Vagina (tissue), 2 donors: Measurements from ENCODE around the gene DAGLA. TPM values are rescaled to one million over a fixed set of nuclear protein-coding genes. Genes with fewer than 3 reads are reported as not detected.

Experiments used
- DNase-seq, 2 donors: peaks; one replicate each; pipeline ENCODE4 v3.0.0-alpha.2; 2017; ENCODE audit errors: extremely low spot score in 2 of 2
- H3K27ac ChIP-seq: fragments of 200-600 bp; sonication (generic); one replicate; pipeline ENCODE4 v1.5.1; 2019
- H3K27me3 ChIP-seq: fragments of 200-600 bp; sonication (generic); one replicate; pipeline ENCODE4 v1.5.1; 2019
- H3K36me3 ChIP-seq, 2 donors: fragments of 200-600 bp; sonication (generic); one replicate each; pipeline ENCODE4 v1.5.1; 2017 to 2019
- H3K4me1 ChIP-seq: fragments of 200-600 bp; sonication (generic); one replicate; pipeline ENCODE4 v1.5.1; 2019
- H3K4me3 ChIP-seq, 2 donors: fragments of 200-600 bp; sonication (generic); 1 replicate in 1 of 2; 2 replicates in 1 of 2; pipeline ENCODE4 v1.5.1; 2016 to 2019
- H3K9me3 ChIP-seq: fragments of 200-600 bp; sonication (generic); one replicate; pipeline ENCODE4 v1.5.1; 2019
- POLR2A ChIP-seq, 2 donors: fragments of 450-650 bp; IDR thresholded peaks; one replicate each; pipeline ENCODE4 v1.6.1; 2017; ENCODE audit warnings: antibody characterized with exemption in 2 of 2, mild to moderate bottlenecking in 2 of 2, moderate library complexity in 2 of 2
- POLR2AphosphoS5 ChIP-seq, 2 donors: sonication (generic); formaldehyde crosslinking; IDR thresholded peaks; one replicate each; pipeline ENCODE4 v1.9.0; 2017; ENCODE audit warnings: antibody characterized with exemption in 2 of 2, mild to moderate bottlenecking in 2 of 2, low read depth in 1 of 2; ENCODE audit not compliant: insufficient read depth in 1 of 2
- intact Hi-C: fragments of 100-400 bp; cut with DNase I; formaldehyde crosslinking; loops from one replicate; pipeline ENCODE4 v1.15.1; 2023
- total RNA-seq: library from RNA; depleted of rRNA; stranded (reverse); fragments of >200 nt; gene quantifications from one replicate; pipeline ENCODE4 v1.2.3, GENCODE V29; 2016
- TF ChIP-seq, protein P1 (sequence below), 3 experiments: fragments of 450-650 bp in 2 of 3; fragments of 200-600 bp in 1 of 3; sonication (generic) in 1 of 3; IDR thresholded peaks; one replicate each; pipeline ENCODE4 v1.5.1; 2017 to 2019; ENCODE audit warnings: antibody characterized with exemption in 3 of 3, mild to moderate bottlenecking in 2 of 3, moderate library complexity in 2 of 3

Gene DAGLA
- total RNA-seq, 1 donor from 2014 or later: 1.5 TPM

DNA sequence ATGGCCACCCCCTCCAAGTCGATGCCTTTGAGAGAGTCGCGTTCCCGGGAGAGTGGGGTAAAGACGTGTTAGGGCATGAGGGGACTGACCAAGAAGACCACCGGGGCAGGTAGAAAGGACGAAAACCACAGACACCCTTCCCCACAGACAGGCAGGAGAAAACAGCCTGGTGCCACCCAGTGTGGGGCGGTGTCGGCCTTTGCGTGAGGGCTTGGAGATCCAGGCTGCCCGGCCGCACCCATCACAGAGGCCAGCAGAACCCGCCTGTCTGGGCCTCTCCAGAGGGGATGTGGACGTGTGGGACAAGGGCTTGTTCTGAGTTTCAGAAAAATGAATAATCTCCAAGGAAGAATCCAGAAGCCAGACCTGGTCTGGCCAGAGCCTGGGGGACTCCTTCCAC is 30.8 kb downstream of the DAGLA start:
- no peaks in the 10 kb centered on the region for H3K9me3 ChIP-seq
- H3K27me3 ChIP-seq: no peaks in the 10 kb centered on the region
- intact Hi-C loops: no loop called here
- no peak overlapping the region for H3K4me3 ChIP-seq
- TF ChIP-seq, protein P1, sequence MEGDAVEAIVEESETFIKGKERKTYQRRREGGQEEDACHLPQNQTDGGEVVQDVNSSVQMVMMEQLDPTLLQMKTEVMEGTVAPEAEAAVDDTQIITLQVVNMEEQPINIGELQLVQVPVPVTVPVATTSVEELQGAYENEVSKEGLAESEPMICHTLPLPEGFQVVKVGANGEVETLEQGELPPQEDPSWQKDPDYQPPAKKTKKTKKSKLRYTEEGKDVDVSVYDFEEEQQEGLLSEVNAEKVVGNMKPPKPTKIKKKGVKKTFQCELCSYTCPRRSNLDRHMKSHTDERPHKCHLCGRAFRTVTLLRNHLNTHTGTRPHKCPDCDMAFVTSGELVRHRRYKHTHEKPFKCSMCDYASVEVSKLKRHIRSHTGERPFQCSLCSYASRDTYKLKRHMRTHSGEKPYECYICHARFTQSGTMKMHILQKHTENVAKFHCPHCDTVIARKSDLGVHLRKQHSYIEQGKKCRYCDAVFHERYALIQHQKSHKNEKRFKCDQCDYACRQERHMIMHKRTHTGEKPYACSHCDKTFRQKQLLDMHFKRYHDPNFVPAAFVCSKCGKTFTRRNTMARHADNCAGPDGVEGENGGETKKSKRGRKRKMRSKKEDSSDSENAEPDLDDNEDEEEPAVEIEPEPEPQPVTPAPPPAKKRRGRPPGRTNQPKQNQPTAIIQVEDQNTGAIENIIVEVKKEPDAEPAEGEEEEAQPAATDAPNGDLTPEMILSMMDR (IDR thresholded peaks at IDR 0.05): no peak
- TF ChIP-seq POLR2AphosphoS5 (IDR thresholded peaks at IDR 0.05; ENCODE audit: insufficient read depth in 1 of 2, low read depth in 1 of 2): no peak
- no peaks in the 10 kb centered on the region for H3K4me1 ChIP-seq
- no peaks in the 10 kb centered on the region for H3K36me3 ChIP-seq
- no peak for DNase-seq
- no peak overlapping the region for H3K27ac ChIP-seq

DNA sequence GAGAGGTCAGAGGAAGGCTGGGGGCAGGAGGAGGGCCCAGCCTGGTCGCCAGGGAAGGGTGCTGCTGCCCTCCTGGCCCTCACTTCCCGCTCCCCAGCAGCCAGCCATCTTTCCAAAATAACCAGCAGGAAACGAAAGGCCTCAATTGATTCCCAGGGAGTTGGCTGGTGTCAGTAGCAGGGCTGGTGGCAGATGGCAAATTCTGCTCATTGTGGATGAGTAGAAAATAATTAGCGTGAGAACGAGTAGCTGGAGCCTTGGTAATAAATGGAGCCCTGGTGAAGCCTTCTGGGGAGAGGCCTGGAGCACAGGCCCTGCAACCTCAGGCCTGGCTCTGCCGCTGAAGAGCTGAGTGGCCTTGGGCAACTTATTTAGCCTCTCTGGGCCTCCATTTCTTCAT is 31.3 kb downstream of the DAGLA start:
- intact Hi-C loops: no loop called here
- H3K27ac ChIP-seq: no peak overlapping the region

DNA sequence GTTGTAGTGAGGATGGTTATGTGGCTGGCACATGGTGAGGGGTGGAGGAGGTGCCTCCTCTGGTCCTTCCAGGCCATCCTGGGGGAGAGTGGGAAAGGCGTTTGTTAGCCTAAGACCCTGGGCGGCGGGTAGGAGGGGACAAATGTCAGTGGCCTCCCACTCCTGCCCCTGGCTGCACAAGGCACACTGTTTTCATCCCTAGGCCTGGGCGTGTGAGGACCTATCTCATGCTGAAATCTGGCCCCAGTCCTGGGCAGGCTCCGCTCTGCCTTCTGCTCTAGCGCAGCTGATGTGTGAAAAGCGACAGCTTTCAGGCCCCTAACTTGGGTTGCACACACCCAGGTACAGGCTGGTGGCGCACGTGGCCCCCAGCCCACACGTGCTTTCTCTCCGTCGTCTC is 32.1 kb downstream of the DAGLA start:
- Histone ChIP-seq H3K36me3 (no peaks in the 10 kb centered on the region), H3K27ac (no peak overlapping the region), H3K27me3 (no peaks in the 10 kb centered on the region), H3K4me1 (no peaks in the 10 kb centered on the region), H3K4me3 (no peak overlapping the region), H3K9me3 (no peaks in the 10 kb centered on the region)
- no peak for DNase-seq
- intact Hi-C loops: no loop called here
- no peak for TF ChIP-seq POLR2AphosphoS5 (IDR thresholded peaks at IDR 0.05; ENCODE audit: insufficient read depth in 1 of 2, low read depth in 1 of 2)
- TF ChIP-seq, protein P1 (IDR thresholded peaks at IDR 0.05): no peak
- TF ChIP-seq POLR2A (IDR thresholded peaks at IDR 0.05): no peak

More for the DNA sequence above, 31.3 kb downstream of the DAGLA start:
- Histone ChIP-seq H3K9me3 (no peaks in the 10 kb centered on the region), H3K4me1 (no peaks in the 10 kb centered on the region), H3K27me3 (no peaks in the 10 kb centered on the region), H3K4me3 (no peak overlapping the region), H3K36me3 (no peaks in the 10 kb centered on the region)
- no peak for DNase-seq
- no peak for TF ChIP-seq POLR2A (IDR thresholded peaks at IDR 0.05)

DNA sequence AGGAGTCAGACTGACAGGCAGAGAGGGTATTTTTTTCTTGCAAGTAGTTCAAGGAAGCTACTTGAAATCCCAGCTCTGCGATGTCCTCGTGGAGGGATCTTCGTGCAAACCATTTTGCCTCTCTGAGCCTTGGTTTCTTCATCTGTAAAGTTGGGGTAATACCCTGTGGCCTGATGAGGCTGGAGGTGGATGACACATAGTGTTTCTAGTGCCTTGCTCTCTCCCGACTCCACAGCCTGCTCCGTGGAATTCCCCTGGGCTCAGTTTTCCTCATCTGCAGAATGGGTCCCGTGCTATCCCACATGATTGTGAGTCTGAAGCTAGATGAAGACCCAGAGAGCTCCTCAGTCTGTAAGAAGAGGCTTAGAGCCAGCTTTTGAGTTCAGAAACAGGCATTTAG is 32.7 kb downstream of the DAGLA start:
- no peak for DNase-seq
- intact Hi-C loops: no loop called here
- peaks cover 4% of the 10 kb centered on the region for H3K4me1 ChIP-seq
- H3K27me3 ChIP-seq: no peaks in the 10 kb centered on the region
- no peak overlapping the region for H3K27ac ChIP-seq
- no peaks in the 10 kb centered on the region for H3K9me3 ChIP-seq
- TF ChIP-seq, protein P1 (IDR thresholded peaks at IDR 0.05): no peak
- TF ChIP-seq POLR2AphosphoS5 (IDR thresholded peaks at IDR 0.05; ENCODE audit: insufficient read depth in 1 of 2, low read depth in 1 of 2): no peak
- TF ChIP-seq POLR2A (IDR thresholded peaks at IDR 0.05): no peak
- H3K36me3 ChIP-seq: no peaks in the 10 kb centered on the region
- H3K4me3 ChIP-seq: no peak overlapping the region

DNA sequence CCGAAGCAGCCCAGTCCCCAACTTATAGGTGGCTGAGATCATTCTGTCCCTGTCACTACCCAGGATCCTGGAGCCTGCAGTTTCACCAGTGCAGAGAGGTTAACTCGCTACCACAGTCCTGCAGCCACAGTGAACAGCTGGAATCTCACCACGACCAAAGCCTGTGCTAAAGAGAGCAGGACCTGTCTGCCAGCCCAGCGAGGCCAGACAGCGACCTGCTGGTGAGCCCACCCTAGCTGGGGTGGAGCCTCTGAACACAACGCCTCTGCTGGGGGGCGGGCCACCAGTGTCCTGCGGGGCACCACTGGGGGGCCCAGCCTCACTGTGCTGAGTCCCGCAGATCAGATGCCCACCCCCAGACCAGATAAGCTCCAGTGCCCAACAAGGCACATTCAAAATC is 33.3 kb downstream of the DAGLA start:
- Histone ChIP-seq H3K27ac (no peak overlapping the region), H3K4me1 (peaks cover 8% of the 10 kb centered on the region), H3K36me3 (no peaks in the 10 kb centered on the region), H3K27me3 (no peaks in the 10 kb centered on the region), H3K4me3 (no peak overlapping the region), H3K9me3 (no peaks in the 10 kb centered on the region)
- no peak for DNase-seq
- TF ChIP-seq POLR2A (IDR thresholded peaks at IDR 0.05) (no peak), POLR2AphosphoS5 (IDR thresholded peaks at IDR 0.05; ENCODE audit: insufficient read depth in 1 of 2, low read depth in 1 of 2) (no peak)
- TF ChIP-seq, protein P1 (IDR thresholded peaks at IDR 0.05): no peak
- intact Hi-C loops: no loop called here

DNA sequence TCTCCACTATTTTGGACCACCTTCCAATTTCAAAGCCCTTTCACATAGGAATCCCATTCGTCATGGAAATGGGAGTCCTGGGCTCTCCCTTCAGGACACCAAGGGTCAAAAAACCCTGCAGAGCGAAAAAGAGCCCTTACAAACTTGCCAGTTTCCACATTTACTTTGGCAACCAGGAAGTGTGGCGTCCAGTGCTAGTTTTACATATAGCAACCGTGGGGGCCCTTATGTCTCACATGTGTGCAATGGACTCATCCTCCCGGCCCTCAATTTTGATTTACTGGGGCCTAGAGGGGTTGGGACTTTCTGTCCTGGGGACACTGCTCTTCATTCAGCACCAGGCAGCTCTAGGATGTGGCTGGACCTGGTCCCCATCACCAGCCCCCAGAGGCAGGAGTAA is 33.7 kb downstream of the DAGLA start:
- Histone ChIP-seq H3K4me1 (peaks cover 13% of the 10 kb centered on the region), H3K9me3 (no peaks in the 10 kb centered on the region), H3K36me3 (no peaks in the 10 kb centered on the region), H3K27me3 (no peaks in the 10 kb centered on the region), H3K27ac (no peak overlapping the region), H3K4me3 (no peak overlapping the region)
- no peak for DNase-seq
- TF ChIP-seq POLR2AphosphoS5 (IDR thresholded peaks at IDR 0.05; ENCODE audit: insufficient read depth in 1 of 2, low read depth in 1 of 2) (no peak), POLR2A (IDR thresholded peaks at IDR 0.05) (no peak)
- TF ChIP-seq, protein P1 (IDR thresholded peaks at IDR 0.05): no peak
- intact Hi-C loops: no loop called here
